Large intestine (tissue), 3 donors: ENCODE results near the gene CKMT2. TPM values are rescaled to one million over a fixed set of nuclear protein-coding genes. Genes with fewer than 3 reads are reported as not detected.

ENCODE experiments used
- DNase-seq, 2 donors: peaks; one replicate each; pipeline versions ENCODE4 v3.0.0 to v3.0.0-alpha.2; 2013
- H3K27ac ChIP-seq: one replicate; pipeline ENCODE4 v1.5.1; 2013; ENCODE audit warnings: low read length
- H3K27me3 ChIP-seq: 2 replicates; pipeline ENCODE4 v1.6.1; 2013; ENCODE audit warnings: low read length; ENCODE audit not compliant: control insufficient read depth, insufficient read depth
- H3K36me3 ChIP-seq: 2 replicates; pipeline ENCODE4 v1.6.1; 2013; ENCODE audit warnings: low read length; ENCODE audit not compliant: control insufficient read depth, insufficient read depth
- H3K4me1 ChIP-seq: one replicate; pipeline ENCODE4 v1.6.1; 2013; ENCODE audit warnings: low read length; ENCODE audit not compliant: control insufficient read depth, insufficient read depth
- H3K4me3 ChIP-seq: one replicate; pipeline ENCODE4 v1.5.1; 2013; ENCODE audit warnings: low read length
- H3K9me3 ChIP-seq: one replicate; pipeline ENCODE4 v1.6.1; 2013; ENCODE audit warnings: mild to moderate bottlenecking, low read depth, low read length, moderate library complexity; ENCODE audit not compliant: control insufficient read depth
- WGBS: methylation state at CpG from one replicate; pipeline ENCODE4 v1.1.5; 2013; ENCODE audit warnings: low lambda C conversion rate; ENCODE audit not compliant: insufficient coverage; 5-methylcytosine and 5-hydroxymethylcytosine counted together
- polyA plus RNA-seq: library from polyadenylated mRNA; unstranded; fragments of 120-200 nt; gene quantifications from one replicate; pipeline ENCODE4 v1.2.1, GENCODE V29; 2013

Gene CKMT2
- polyA plus RNA-seq, 1 donor: 2.7 TPM

DNA sequence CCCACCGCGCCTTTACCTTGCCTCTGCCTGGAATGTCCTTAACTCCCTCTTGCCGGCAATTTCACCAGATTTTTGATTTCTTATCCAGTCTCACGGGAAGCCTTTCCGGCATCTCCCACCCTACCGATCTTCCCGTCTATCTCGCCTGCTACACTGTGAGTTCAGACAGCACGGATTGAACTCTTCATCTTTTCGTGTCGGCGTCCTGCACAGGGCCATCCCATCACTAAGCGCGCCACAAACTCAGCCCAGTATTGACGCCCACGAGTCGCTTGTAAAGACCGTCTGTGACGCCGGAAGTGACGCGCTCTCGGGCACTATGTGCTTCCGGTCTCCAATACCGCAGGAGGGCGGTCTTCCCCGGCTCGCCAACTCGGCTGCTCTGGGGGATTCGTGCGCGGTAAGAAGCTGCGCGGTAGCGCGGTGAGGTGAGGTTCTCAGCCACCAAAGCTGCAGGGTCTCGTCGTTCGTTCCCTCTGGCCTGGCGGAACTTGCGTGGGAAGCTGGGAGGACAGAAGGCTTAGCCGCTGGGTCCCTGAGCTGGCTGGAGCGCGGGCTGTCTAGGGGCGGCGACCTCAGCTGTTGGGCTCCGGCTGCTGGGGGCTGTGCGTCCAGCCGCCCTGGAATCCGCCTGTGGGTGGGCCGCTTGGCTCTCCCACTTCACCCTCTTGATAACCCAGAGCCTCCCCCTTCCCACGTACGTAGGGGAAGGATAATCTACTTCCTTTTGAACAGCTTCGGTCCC is 68.3 kb downstream of the CKMT2 start, which contains the start of gene ZCCHC9:
Gene ZCCHC9 (plus strand): TSS at position 317 of the 745 bp plus-strand sequence. CDS start 3,171 bp downstream, outside the sequence.
- peaks cover 7% of the 10 kb centered on the region for H3K36me3 ChIP-seq
- H3K4me3 ChIP-seq: peak within 1 kb of the TSS; percentile 88
- H3K4me1 ChIP-seq: peaks cover 13% of the 10 kb centered on the region
- H3K9me3 ChIP-seq: no peaks in the 10 kb centered on the region
- DNase-seq: peak; percentile 96 to 97
- WGBS: 0% methylated on average over 3 of the region's 54 CpGs
- H3K27me3 ChIP-seq: no peaks in the 10 kb centered on the region
- H3K27ac ChIP-seq: peak within 1 kb of the TSS; percentile 84

DNA sequence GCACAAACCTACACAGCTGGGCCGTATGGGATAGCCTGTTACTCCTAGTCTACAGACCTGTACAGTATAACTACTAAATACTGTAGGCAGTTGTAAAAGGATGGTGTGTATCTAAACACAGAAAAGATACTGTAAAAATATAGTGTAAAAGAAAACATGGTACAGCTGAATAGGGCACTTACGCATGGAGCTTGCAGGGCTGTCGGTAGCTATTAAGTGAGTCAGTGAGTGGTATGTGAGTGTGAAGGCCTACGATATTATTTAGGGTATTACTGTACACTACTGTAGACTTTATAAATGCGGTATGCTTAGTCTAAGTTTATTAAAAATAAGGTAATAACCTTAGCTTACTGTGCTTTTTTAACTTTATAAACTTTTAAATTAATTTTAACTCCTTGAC is 69.5 kb downstream of the CKMT2 start:
- 100% methylated on average over 1 of the region's 5 CpGs for WGBS
- H3K27ac ChIP-seq: no peak overlapping the region
- no peaks in the 10 kb centered on the region for H3K27me3 ChIP-seq
- peak overlapping the region; percentile 88 for H3K4me3 ChIP-seq
- no peak for DNase-seq
- no peaks in the 10 kb centered on the region for H3K9me3 ChIP-seq
- H3K4me1 ChIP-seq: peaks cover 13% of the 10 kb centered on the region
- H3K36me3 ChIP-seq: peaks cover 7% of the 10 kb centered on the region

GRCh38 chr5:81303563-81303962 is 70.4 kb downstream of the CKMT2 start:
- peaks cover 9% of the 10 kb centered on the region for H3K36me3 ChIP-seq
- WGBS: no CpG with 5 or more reads among the region's 1 CpG
- H3K4me1 ChIP-seq: peaks cover 13% of the 10 kb centered on the region
- no peak overlapping the region for H3K27ac ChIP-seq
- H3K4me3 ChIP-seq: no peak overlapping the region
- no peaks in the 10 kb centered on the region for H3K9me3 ChIP-seq
- H3K27me3 ChIP-seq: no peaks in the 10 kb centered on the region
- no peak for DNase-seq

DNA sequence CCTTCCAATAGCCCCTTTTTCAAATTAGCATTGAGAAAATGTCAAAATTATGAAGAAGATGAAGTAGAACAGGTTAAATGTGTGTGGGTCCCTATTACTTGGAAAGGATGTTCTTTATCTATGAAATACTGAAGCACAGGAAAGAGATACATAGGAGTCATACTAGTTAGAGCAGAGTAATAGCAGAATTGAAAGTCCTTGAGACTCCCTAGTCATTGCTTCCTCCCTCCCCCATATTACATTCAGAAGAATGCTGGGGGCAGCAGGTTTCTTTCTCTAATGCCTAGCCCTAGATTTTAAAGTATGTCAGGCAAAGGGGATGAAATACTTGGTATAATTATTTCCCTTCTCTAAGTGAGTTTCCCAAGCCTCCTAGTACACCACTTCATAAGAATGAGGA is 72.7 kb downstream of the CKMT2 start:
- Histone ChIP-seq H3K27me3 (no peaks in the 10 kb centered on the region), H3K4me1 (peaks cover 4% of the 10 kb centered on the region), H3K9me3 (no peaks in the 10 kb centered on the region), H3K36me3 (peaks cover 18% of the 10 kb centered on the region), H3K27ac (no peak overlapping the region), H3K4me3 (no peak overlapping the region)
- no peak for DNase-seq

GRCh38 chr5:81308836-81309235 is 75.7 kb downstream of the CKMT2 start:
- Histone ChIP-seq H3K36me3 (peaks cover 34% of the 10 kb centered on the region), H3K27me3 (no peaks in the 10 kb centered on the region), H3K9me3 (no peaks in the 10 kb centered on the region), H3K4me1 (no peaks in the 10 kb centered on the region), H3K4me3 (no peak overlapping the region), H3K27ac (no peak overlapping the region)
- DNase-seq: no peak
- WGBS: no CpG with 5 or more reads among the region's 2 CpGs

- WGBS: 83% methylated on average over 1 of the region's 1 CpG
These were observed 77.4 kb downstream of the CKMT2 start for GRCh38 chr5:81310402-81311063.

DNA sequence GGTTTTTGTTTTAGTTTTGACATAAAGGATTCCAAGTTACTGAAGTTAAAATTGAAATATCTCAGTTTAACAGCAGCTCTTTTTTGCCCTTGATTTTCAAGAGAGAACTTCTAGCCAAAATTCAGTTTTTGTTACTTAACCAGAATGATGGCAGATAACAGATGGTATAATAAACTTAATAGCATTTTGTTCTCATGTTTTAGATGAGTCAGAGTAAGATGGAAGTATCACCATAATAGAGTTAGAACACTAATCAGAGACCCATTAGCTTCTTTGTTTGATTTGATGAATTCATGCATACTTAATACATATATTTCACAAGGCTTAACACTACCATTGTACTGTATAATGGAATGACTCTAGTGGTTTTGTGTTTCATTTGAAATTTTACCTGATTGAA is 80.2 kb downstream of the CKMT2 start:
- H3K4me1 ChIP-seq: no peaks in the 10 kb centered on the region
- no peak overlapping the region for H3K27ac ChIP-seq
- no peaks in the 10 kb centered on the region for H3K27me3 ChIP-seq
- H3K36me3 ChIP-seq: peaks cover 33% of the 10 kb centered on the region
- no peak for DNase-seq
- H3K4me3 ChIP-seq: no peak overlapping the region
- H3K9me3 ChIP-seq: no peaks in the 10 kb centered on the region

More at GRCh38 chr5:81310402-81311063, 77.4 kb downstream of the CKMT2 start:
- Histone ChIP-seq H3K27me3 (no peaks in the 10 kb centered on the region), H3K4me1 (no peaks in the 10 kb centered on the region), H3K9me3 (no peaks in the 10 kb centered on the region), H3K4me3 (no peak overlapping the region), H3K36me3 (peaks cover 33% of the 10 kb centered on the region), H3K27ac (no peak overlapping the region)
- DNase-seq: no peak

DNA sequence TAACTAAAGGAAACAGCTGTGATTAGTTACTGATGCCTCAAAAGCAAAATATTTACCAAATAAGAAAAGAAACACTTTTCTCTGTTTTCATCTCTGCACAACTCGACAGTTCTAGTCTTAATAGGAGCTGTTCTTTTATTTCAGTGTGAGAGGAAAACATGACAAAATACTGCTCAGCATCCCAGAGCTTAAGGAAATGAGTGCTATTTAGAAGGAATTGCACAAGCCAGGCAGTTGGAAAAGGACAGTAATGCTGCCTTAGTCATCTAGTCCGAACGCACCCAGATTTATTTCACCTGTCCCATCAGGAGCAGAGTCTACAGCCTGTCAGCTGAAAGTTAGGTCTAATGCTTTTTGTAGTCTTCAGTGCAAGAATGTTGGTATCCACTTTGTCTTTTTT is 80.6 kb downstream of the CKMT2 start:
- no CpG with 5 or more reads among the region's 3 CpGs for WGBS
- Histone ChIP-seq H3K27ac (no peak overlapping the region), H3K4me3 (no peak overlapping the region), H3K4me1 (no peaks in the 10 kb centered on the region), H3K36me3 (peaks cover 31% of the 10 kb centered on the region), H3K9me3 (no peaks in the 10 kb centered on the region), H3K27me3 (no peaks in the 10 kb centered on the region)
- no peak for DNase-seq

GRCh38 chr5:81314581-81314980 is 81.5 kb downstream of the CKMT2 start:
- no peak overlapping the region for H3K4me3 ChIP-seq
- no peaks in the 10 kb centered on the region for H3K4me1 ChIP-seq
- no peaks in the 10 kb centered on the region for H3K27me3 ChIP-seq
- no peak overlapping the region for H3K27ac ChIP-seq
- H3K9me3 ChIP-seq: no peaks in the 10 kb centered on the region
- DNase-seq: no peak
- H3K36me3 ChIP-seq: peaks cover 27% of the 10 kb centered on the region
- WGBS: no CpG with 5 or more reads among the region's 3 CpGs

- no peak overlapping the region for H3K4me3 ChIP-seq
- H3K9me3 ChIP-seq: no peaks in the 10 kb centered on the region
- H3K4me1 ChIP-seq: no peaks in the 10 kb centered on the region
- H3K27me3 ChIP-seq: no peaks in the 10 kb centered on the region
- no CpG with 5 or more reads among the region's 1 CpG for WGBS
- H3K27ac ChIP-seq: no peak overlapping the region
- peaks cover 22% of the 10 kb centered on the region for H3K36me3 ChIP-seq
- no peak for DNase-seq
These were observed 82.2 kb downstream of the CKMT2 start for GRCh38 chr5:81315336-81315735.

- H3K36me3 ChIP-seq: peaks cover 22% of the 10 kb centered on the region
- 80% methylated on average over 2 of the region's 4 CpGs for WGBS
- no peaks in the 10 kb centered on the region for H3K27me3 ChIP-seq
- no peak overlapping the region for H3K27ac ChIP-seq
- no peaks in the 10 kb centered on the region for H3K4me1 ChIP-seq
- H3K9me3 ChIP-seq: no peaks in the 10 kb centered on the region
- H3K4me3 ChIP-seq: no peak overlapping the region
- DNase-seq: no peak
These were observed 82.7 kb downstream of the CKMT2 start for GRCh38 chr5:81315830-81316229.
